Transverse colon (tissue), 4 donors: ENCODE measurements around the gene VPREB3.

Source experiments
- CTCF ChIP-seq, 5 experiments: fragments of 200-600 bp in 3 of 5; fragments of 450-650 bp in 2 of 5; sonication (generic) in 3 of 5; IDR thresholded peaks; 1 replicate in 2 of 5; 2 replicates in 3 of 5; pipeline ENCODE4 v1.5.1; 2016 to 2017; ENCODE audit warnings: antibody characterized with exemption in 5 of 5, inconsistent platforms in 3 of 5, mild to moderate bottlenecking in 2 of 5, moderate library complexity in 1 of 5
- POLR2AphosphoS5 ChIP-seq, 3 donors: sonication (generic); formaldehyde crosslinking; IDR thresholded peaks; one replicate each; pipeline ENCODE4 v1.6.1; 2016; ENCODE audit warnings: antibody characterized with exemption in 3 of 3

- TF ChIP-seq CTCF (IDR thresholded peaks at IDR 0.05) (no peak), POLR2AphosphoS5 (IDR thresholded peaks at IDR 0.05) (no peak)
These were observed 32.1 kb downstream of the VPREB3 start for GRCh38 chr22:23722160-23722559.
